HG03571 (cell line): ENCODE results near the gene GPR137.
A peak's percentile ranks its signal among the peaks of the same experiment; 100 is the strongest.
"Not testable (repeated sequence)": the region's sequence is repeated elsewhere in the genome, so short reads cannot be mapped to it uniquely, and the experiment has no call there.

ENCODE experiments used
- ATAC-seq: cut with Tn5 transposase; IDR thresholded peaks from one replicate; pipeline ENCODE4 v1.9.1; 2021; ENCODE audit not compliant: unreplicated experiment

GPR137 gene

DNA sequence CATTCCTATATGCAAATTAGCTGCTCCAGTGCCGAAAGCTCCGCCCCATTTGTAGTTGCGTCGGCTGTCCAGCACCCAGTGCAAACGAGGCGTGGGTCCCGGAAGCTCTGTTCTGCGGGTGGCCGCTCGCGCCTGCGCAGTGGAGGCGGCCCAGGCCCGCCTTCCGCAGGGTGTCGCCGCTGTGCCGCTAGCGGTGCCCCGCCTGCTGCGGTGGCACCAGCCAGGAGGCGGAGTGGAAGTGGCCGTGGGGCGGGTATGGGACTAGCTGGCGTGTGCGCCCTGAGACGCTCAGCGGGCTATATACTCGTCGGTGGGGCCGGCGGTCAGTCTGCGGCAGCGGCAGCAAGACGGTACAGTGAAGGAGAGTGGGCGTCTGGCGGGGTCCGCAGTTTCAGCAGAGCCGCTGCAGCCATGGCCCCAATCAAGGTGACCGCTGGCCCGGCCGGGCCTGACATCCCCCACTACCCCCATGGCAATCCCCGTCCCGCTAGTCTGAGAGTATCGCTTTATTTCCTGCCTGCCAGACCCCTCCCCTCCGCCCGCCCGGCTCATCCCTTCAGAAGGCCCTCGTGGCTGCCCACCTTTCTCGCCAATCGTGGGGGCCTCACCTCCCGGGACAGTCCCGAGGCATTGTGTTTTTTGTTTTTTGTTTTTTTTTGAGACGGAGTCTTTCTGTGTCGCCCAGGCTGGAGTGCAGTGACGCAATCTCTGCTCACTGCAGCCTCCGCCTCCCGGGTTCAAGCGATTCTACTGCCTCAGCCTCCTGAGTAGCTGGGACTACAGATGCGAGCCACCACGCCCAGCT lies 32.5 kb downstream of the GPR137 start, which contains the start of gene PRDX5:
Gene PRDX5 (plus strand): TSS at position 161 of the 805 bp plus-strand sequence. CDS start 95 bp downstream, at position 256.
- peak; percentile 48 for ATAC-seq

DNA sequence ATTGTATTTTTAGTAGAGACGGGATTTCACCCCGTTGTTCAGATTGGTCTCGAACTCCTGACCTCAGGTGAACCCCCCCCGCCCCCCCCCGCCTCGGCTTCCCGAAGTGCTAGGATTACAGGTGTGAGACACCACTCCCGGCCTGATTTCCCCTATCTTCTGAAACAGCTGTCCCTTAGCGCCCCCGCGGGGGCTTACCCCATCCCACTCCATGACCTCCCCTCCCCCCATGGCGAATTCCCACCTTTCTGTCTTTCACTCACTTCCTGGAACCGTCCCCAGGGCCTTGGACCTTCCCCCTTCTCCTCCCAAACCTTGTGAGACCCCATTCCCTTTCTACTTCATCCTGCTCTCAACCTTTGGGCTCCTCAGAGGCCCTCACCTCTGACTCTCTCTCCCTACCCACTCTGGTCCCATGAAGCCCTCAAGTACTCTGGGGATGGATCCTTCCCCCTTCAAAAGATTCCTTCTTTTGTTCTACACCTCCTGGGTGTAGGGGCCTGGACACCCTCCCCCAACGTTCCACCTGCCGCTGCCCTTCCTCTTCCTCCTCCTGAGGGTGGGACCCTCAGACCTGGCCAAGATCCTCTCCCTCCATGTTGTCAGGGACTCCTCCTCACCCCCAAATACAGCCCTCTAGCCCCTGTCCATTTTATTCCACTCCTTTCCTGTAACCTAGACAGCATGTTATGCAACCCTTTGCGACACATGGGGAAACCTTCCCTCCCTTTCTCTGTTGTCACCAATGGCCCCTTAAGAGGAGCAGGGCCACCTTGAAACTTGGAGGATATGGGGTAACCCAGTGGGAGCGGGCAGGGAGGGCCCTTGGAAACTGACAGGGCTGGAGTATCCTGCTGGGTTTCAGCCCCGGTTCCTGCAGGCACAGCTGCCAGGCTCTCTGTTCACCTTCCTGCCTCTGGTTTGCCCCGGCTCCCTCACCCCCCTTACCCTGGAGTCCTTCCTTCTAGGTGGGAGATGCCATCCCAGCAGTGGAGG lies 33.4 kb downstream of the GPR137 start:
- no peak for ATAC-seq

DNA sequence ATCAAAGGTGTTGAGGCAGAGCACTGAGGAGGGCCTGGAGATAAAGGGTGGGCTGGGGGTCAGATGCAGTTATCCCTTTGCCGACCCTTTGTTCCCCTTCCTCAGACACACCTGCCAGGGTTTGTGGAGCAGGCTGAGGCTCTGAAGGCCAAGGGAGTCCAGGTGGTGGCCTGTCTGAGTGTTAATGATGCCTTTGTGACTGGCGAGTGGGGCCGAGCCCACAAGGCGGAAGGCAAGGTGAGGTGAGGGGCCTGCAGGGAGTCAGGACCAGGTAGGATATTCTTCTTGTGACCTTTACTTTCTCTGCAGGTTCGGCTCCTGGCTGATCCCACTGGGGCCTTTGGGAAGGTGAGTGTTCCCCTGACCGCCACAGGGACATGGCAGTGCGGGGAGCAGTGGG lies 34.9 kb downstream of the GPR137 start:
- ATAC-seq: no peak

DNA sequence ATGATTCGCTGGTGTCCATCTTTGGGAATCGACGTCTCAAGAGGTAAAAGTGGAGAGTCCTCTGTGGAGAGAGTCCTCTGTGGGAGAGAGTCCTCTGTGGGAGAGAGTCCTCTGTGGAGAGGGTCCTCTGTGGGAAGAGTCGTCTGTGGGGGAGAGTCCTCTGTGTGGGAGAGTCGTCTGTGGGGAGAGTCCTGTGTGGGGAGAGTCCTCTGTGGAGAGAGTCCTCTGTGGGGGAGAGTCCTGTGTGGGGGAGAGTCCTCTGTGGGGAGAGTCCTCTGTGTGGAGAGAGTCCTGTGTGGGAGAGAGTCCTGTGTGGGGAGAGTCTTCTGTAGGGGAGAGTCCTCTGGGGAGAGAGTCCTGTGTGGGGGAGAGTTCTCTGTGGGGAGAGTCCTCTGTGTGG lies 35.4 kb downstream of the GPR137 start:
- no peak for ATAC-seq

DNA sequence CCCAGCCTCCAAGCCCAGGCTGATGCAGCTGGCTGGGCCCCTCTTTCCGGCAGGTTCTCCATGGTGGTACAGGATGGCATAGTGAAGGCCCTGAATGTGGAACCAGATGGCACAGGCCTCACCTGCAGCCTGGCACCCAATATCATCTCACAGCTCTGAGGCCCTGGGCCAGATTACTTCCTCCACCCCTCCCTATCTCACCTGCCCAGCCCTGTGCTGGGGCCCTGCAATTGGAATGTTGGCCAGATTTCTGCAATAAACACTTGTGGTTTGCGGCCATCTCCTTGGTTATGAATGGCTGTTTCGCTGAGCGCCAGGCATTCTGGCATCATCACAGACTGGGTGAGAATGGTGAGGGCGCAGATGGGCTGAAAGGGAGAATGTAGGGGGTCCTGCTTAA lies 35.9 kb downstream of the GPR137 start:
- ATAC-seq: no peak

DNA sequence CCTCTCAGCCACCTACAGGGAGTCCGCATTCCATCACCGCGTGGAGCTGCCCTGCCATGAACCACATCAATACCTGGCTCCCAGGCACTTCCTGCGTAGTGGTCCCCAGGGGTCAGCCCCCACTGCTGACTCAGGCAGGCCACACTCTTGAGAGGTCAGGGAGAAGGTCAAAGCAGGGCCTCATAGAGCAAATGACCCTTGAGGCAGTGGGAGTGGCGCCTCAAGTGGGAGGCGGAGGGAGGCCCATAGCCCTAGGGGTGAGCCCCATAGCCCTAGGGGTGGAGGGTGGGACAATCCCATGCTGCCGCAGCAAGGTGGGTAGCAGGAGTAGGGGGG lies 37.2 kb downstream of the GPR137 start:
- ATAC-seq: no peak

DNA sequence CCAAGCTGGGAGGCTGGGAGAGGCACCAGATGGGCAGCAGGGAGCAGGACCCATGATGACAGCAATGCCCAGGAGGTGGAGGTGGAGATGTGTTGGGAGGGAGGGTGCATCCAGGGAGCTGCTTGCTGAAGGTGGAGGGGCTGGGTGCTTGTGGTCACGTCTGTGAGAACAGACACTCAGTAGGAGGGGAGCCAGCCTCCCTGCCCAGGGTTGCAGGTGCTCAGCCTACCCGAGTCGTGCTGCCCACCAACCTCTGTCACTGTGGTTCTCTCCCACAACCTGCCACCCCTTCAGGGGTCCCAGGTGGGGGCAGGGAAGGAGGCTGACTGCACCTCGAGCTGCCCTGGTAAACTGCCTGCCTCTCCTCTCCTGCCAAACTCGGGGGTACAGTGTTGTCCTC lies 37.7 kb downstream of the GPR137 start:
- ATAC-seq: no peak

DNA sequence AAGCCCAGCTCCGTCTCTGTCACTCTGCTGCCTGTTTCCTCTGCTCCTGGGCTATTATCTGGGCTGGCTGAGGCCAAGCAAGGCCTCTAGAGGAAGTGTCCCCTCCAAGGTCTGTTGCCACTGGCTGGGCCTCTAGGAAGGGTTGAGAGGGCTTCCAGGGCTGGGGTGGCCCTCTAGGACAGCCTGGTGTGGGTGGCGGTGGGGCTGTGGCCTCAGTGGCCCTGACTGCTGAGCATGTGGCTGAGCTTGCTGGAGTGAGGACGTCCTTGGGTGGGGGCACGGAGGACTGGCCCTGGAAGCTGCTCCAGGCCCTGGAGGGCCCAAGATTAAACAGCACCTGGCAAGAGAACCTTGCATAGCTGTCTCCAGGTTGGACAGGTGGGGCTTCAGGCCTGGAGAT lies 38.3 kb downstream of the GPR137 start:
- ATAC-seq: not testable (repeated sequence)

DNA sequence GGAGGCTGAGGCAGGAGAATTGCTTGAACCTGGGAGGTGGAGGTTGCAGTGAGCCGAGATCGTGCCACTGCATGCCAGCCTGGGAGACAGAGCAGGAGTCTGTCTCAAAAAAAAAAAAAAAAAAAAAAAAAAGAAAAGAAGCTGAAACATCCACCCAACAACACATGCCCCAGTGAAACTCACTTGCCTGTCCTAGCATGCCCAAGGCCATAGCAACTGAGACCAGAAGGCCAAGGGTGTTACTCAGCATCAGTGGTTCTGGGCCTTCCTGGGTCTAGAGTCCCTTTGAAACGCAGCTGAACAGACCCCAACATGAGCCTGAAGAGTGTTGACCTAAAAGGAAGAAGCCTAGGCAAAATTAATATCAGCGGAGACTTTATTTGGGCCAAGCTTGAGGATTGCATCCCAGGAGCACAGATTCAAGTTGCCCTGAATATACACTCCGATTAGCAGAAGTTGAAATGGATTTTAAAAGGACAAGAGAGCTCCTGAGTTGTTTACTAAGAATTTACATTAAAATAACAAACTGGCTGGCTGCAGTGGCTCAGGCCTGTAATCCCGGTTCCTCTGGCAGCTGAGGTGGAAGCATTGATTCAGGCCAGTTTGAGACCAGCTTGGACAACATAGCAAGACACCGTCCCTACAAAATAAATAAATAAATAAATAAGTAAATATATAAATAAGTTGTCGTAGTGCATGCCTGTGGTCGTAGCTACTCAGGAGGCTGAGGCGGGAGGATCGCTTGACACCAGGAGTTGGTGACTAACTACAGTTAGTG lies 39.2 kb downstream of the GPR137 start:
- no peak for ATAC-seq

DNA sequence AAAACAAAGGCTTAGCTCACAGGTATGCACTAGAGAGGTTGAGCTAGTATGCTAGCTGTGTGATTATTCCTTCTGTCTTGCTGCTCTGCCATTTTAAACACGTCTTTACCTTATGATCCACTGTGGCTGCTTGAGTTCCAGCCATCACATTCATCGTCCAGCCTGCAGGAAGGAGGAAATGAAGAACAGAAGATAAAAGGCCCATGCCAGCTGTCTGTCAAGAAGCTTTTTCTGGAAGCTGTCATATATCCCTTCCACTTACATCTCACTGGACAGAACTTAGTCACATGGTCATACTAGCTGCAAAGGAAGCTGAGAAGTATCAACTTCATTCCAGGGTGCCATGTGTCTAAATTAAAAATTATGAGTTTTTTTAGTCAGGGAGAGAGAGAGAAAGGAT lies 41.7 kb downstream of the GPR137 start:
- ATAC-seq: no peak

DNA sequence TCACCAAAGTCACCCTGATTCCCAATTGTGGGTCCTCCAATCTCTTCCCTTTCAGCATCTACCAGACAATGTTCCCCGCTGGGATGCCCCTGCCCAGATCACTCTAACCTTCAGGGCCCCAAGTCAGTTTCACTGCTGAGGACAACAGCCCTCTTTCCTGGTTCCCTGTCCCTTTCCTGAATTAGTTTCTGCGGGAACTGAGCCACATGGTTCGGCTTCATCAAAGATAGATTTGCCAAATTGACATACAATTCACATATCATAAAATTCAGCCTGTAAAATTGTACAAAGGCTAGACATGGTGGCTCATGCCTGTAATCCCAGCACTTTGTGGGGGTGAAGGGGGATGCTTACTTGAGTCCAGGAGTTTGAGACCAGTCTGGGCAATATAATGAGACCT lies 42.3 kb downstream of the GPR137 start:
- no peak for ATAC-seq

DNA sequence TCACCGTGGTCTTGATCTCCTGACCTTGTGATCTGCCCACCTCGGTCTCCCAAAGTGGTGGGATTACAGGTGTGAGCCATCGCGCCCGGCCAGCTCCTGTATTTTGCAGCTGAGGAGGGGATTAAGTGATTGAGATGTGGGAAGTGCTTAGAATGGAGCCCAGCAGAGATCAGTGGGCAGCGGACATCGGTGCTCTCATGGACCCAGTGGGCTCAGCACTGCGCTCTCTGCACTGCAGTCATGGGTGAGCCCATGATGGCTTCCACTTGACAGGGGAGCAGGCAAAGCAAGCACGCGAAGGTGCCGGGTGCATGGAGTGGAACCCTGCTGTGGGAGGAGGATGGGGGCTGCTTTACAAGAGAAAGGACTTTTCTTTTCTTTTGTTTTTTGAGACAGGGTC lies 45.2 kb downstream of the GPR137 start:
- ATAC-seq: no peak

DNA sequence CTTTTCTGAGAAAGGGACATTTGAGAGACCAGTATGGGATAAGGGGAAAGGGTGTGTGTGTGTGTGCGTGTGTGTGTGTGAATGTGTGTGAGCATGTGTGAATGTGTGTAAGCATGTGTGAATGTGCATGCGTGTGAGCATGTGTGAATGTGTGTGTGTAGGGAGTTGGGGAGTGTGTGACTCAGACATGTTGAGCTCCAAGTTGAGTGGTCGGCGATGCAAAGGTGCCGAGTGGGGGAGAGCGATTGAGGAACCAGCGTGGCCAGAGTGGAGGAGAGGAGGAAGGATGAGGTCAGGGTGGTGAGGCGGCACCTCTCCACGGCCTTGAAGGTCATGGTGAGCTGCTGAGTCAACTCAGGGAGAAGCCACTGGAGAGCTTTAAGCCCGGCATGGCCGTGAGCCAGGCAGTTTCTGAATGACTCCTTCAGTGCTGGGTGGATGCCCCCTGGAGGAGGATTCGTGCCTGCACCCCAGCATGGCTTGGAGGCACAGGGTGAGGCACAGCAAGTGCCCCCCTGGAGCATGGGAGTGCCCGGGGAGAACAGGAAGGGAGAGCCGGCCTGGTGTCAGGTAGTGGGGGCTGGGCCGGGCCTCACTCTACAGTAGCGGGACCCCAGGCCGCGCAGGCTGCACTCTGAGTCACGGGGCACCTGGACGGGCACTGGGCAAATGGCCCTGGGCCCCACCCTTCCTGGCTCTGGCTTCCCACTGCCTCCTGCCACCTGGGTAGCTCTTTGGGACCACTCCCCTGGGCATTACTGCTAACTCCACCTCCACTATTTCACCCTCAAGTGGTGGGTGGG lies 46.1 kb downstream of the GPR137 start:
- peak; percentile 56 for ATAC-seq

DNA sequence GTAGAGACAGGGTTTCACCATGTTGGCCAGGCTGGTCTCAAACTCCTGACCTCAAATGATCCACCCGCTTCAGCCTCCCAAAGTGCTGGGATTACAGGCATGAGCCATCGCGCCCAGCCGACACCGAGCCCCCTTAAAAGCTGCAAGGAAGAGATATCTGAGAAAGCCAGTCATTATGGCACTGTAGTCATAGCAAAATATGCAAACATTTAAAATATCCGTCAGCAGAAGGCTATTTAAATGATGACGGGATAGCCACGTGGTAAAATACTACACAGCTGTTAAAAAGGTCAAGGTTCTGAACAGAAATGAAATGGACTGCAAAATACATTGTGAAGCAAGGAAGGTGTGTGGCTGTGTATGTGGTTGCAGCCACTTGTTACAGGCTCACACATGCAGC lies 47.9 kb downstream of the GPR137 start:
- no peak for ATAC-seq

DNA sequence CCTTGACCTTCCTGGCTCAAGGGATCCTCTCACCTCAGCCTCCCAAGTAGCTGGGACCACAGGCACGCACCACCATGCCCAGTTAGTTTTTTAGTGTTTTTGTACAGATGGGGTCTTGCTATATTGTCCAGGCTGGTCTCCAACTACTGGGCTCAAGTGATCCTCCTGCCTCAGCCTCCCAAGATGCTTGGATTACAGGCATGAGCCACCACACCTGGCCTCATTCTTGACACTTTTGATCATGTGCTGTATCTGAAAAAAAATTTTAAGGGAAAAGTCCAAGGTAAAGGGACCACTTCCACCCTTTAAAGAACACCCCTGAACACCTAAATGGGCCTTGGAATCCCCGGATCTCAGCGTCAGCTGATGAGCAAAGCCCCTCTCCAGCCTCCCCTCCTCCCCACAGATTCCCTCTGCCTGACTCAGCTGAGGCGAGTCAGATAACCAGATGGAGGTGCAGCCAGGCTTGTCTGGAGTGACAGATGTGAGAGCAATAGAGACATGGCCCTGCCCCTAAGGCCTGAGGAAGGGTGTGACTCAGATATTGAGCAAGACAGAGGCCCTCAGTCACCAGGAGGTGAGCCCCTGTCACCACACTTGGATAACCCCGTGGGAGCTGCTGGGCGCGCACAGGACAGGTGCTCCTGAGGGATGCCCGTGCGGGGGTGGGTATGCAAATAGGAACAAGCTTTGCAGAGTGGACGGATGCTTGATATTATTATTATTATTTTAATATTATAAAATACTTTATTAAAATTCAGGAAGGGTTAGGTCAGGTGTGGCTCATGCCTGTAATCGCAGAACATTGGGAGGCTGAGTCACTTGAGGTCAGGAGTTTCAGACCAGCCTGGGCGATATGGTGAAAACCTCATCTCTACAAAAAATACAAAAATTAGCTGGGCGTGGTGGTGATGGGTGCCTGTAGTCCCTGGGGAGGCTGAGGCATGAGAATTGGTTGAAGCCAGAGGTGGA lies 49.4 kb downstream of the GPR137 start:
- ATAC-seq: peak; percentile 55

DNA sequence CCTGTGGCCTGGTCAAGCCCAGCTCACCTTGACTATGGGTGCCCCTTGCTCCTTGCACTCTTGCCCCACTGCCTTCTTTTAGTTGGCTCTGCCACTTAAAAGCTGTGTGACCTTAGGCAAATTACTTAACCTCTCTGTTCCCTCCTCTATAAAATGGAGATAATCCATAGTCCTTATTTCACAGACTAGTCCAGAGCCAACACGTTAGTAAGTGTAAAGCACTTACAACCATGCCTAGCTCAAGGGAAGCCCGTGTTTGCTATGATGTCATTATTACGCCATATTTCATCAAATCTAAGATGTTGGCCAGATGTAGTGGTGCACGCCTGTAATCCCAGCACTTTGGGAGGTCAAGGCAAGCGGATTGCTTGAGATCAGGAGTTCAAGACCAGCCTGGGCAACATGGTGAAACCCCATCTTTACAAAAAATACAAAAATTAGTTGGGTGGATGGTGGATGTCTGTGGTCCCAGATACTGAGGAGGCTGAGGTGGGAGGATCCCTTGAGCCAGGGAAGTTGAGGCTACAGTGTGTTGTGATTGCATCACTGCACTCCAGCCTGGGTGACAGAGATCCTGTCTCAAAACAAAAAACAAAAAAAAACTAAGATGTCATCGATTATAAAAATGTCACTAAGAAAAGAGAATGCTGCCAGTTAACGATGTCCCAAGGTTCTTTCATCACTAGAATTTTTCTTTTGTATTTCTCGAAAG lies 52.0 kb downstream of the GPR137 start:
- no peak for ATAC-seq

DNA sequence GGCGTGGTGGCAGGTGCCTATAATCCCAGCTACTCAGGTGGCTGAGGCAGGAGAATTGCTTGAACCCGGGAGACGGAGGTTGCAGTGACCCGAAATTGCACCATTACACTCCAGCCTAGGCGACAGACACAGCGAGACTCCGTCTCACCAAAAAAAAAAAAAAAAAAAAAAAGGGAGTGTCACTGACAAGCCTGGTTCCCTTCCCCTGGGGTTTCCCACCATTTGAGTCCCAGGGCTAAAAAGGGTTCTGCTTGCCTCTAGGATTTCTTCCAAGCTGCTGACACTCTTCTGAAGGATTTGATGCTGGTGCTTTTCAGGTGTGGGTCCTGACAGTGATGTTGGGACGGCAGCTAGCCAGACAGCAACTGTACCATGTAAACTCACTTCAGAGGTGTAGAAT lies 53.1 kb downstream of the GPR137 start:
- no peak for ATAC-seq
